GM13977 (cell line): Measurements from ENCODE around the gene ACOX1.
"Not testable (repeated sequence)": the region's sequence is repeated elsewhere in the genome, so short reads cannot be mapped to it uniquely, and the experiment has no call there.

Experiments used
- DNase-seq: peaks from one replicate; pipeline ENCODE4 v3.0.0; 2012; ENCODE audit warnings: low spot score
- in situ Hi-C: fragments of 300-500 bp; cut with MboI; formaldehyde crosslinking; loops from one replicate; pipeline ENCODE4 v1.12.0; 2022; ENCODE audit warnings: low sequenced_read_pairs, low pct_unique_long_range_greater_than_20kb, mixed read lengths, inconsistent platforms; ENCODE audit not compliant: unreplicated experiment
- TF ChIP-seq, protein P1 (sequence below): IDR thresholded peaks from 2 replicates; pipeline ENCODE4 v1.5.1; 2012; ENCODE audit warnings: mild to moderate bottlenecking, control low read depth; ENCODE audit not compliant: insufficient read depth; ENCODE audit errors: extremely low read depth, missing control alignments

Gene ACOX1

DNA sequence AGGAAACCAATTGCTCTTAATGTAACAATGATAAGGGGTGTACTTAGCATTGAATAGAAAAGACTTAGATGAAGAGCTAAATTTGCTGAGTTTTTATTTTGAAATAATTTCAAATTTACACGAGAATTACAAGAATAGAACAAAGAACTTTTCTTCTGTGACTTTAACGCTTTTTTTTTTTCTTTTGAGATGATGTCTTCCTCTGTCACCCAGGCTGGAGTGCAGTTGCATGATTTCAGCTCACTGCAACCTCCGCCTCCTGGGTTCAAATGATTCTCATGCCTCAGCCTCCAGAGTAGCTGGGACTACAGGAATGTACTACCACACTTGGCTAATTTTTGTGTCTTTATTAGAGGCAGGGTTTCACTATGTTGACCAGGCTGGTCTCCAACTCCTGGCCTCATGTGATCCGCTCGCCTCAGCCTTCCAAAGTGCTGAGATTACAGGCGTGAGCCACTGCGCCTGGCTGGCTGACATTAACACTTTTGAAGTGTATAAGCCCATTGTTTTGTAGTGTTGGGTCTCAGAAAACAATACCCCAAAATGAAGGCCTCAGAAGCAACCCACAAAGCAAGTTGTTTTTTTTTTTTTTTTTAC lies 2.2 kb upstream of the ACOX1 start:
- no peak for DNase-seq
- in situ Hi-C loops = no loop called here
- TF ChIP-seq, protein P1, sequence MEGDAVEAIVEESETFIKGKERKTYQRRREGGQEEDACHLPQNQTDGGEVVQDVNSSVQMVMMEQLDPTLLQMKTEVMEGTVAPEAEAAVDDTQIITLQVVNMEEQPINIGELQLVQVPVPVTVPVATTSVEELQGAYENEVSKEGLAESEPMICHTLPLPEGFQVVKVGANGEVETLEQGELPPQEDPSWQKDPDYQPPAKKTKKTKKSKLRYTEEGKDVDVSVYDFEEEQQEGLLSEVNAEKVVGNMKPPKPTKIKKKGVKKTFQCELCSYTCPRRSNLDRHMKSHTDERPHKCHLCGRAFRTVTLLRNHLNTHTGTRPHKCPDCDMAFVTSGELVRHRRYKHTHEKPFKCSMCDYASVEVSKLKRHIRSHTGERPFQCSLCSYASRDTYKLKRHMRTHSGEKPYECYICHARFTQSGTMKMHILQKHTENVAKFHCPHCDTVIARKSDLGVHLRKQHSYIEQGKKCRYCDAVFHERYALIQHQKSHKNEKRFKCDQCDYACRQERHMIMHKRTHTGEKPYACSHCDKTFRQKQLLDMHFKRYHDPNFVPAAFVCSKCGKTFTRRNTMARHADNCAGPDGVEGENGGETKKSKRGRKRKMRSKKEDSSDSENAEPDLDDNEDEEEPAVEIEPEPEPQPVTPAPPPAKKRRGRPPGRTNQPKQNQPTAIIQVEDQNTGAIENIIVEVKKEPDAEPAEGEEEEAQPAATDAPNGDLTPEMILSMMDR = no peak

DNA sequence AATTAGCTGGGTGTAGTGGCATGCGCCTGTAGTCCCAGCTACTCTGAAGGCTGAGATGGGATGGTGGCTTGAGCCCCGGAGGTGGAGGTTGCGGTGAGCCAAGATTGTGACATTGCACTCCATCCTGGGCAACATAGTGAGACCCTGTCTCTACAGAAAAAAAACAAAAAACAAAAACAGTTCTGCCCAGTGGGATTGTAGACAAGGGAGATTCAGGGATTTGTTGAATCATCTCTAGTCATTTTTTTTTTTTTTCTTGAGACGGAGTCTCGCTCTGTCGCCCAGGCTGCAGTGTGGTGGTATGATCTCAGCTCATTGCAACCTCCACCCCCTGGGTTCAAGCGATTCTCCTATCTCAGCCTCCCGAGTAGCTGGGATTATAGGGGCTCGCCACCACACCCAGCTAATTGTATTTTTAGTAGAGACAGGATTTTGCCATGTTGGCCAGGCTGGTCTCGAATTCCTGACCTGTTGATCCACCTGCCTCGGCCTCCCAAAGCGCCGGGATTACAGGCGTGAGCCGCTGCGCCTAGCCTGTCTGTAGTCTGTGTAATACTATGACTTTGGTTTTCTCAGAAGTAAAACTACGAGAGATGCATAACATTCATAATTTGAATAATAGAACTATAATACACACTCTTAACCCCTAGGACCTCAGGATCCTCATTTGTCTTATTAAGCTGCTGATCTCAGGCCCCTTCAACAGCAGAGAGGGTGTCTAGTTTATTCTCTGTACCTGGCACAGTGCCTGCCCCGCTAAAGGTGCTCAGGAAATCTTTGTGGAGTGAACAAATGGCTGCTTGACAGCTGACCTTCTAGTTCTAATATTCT lies 1.4 kb upstream of the ACOX1 start:
- in situ Hi-C loops = no loop called here
- DNase-seq = no peak
- TF ChIP-seq, protein P1 = no peak

DNA sequence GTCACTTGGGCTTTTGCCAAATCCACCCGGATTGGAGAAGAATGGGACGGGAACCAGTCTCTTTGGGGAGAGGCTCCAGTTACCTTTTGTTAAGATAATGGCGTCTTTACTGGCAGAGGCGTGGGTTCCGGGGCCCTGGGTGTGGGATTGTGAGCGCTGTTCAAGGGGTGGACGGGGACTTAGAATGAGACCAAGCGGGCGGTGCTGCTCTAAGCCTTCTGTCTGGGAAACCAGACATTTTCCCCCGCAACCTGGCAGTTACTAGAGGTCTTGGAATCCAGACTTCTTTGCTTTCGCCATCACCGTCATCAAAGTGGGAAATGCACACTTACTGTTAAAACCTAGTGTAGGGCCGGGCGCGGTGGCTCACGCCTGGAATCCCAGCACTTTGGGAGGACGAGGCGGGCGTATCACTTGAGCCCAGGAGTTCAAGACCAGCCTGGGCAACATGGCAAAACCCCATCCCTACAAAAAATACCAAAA lies 780 bp upstream of the ACOX1 start:
- no peak for DNase-seq
- in situ Hi-C loops = no loop called here
- TF ChIP-seq, protein P1 = no peak

- TF ChIP-seq, protein P1 = no peak
- in situ Hi-C loops = no loop called here
- DNase-seq = no peak
These were observed 2.7 kb downstream of the ACOX1 start for GRCh38 chr17:75976175-75976848.

DNA sequence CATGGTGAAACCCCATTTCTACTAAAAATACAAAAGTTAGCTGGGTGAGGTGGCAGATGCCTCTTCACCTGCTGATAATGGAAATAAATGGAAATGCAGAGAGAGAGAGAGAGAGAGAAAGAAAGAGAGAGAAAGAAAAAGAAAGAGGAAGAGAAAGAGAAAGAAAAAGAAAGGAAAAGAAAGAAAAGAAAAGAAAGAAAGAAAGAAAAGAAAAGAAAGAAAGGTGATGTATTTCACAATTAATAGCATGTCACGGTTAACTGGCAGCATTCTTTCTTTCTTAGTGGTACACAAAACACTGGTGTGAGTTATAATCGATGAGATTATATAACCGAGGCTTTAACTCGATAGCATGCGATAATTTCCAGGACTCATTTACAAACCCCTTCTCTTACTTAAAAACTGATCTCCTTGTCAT lies 3.2 kb downstream of the ACOX1 start:
- in situ Hi-C loops = no loop called here
- TF ChIP-seq, protein P1 = no peak
- DNase-seq = no peak

DNA sequence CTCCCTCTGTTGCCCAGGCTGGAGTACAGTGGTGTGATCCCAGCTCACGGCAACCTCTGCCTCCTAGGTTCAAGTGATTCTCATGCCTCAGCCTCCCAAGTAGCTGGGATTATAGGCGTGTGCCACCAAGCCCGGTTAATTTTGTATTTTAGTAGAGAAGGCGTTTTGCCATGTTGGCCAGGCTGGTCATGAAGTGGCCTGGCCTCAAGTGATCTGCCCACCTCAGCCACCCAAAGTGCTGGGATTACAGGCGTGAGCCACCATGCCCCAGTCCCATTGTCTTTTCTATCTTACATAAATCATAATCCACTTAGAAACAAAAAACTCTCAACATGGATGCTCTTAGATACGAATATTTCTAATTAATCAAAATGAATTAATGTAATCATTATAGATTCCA lies 3.8 kb downstream of the ACOX1 start:
- DNase-seq, in situ Hi-C loops: not testable (repeated sequence)

- TF ChIP-seq, protein P1 = no peak
- DNase-seq = no peak
- in situ Hi-C loops = no loop called here
These were observed 8.3 kb downstream of the ACOX1 start for GRCh38 chr17:75970626-75971025.
